Caco-2 (cell line): ENCODE results near the gene PACC1. TPM values are rescaled to one million over a fixed set of nuclear protein-coding genes. Genes with fewer than 3 reads are reported as not detected.

Source experiments
- BruUV-seq: library from RNA; stranded (reverse); fragments of 400-500 nt; replicated peaks from 2 replicates; lab custom pipeline; 2021; lab: Mats Ljungman, UMichigan
- CTCF ChIA-PET: fragments of 300-600 bp; sonication (Branson Sonifier 250); formaldehyde crosslinking; loops from one replicate; lab custom pipeline; 2022; ENCODE audit warnings: antibody characterized with exemption; lab: Charles Lee
- POLR2A ChIA-PET: fragments of 300-600 bp; sonication (Branson Sonifier 250); formaldehyde crosslinking; loops from one replicate; lab custom pipeline; 2022; ENCODE audit warnings: antibody characterized with exemption; lab: Charles Lee
- DNase-seq, 2 experiments: peaks; one replicate each; pipeline versions ENCODE4 v3.0.0 to v3.0.0-alpha.2; 2020 to 2022
- H3K27me3 ChIP-seq: replicated peaks from 2 replicates; pipeline ENCODE4 v1.6.0; 2011; ENCODE audit warnings: low read length; ENCODE audit not compliant: control insufficient read depth, insufficient read depth
- H3K36me3 ChIP-seq: 2 replicates; pipeline ENCODE4 v1.5.1; 2011; ENCODE audit warnings: low read length; ENCODE audit not compliant: control insufficient read depth, insufficient read depth
- H3K4me1 ChIP-seq: fragments of 250-450 bp; sonication (Bioruptor Pico); 2 replicates; pipeline ENCODE4 v1.5.1; 2020; ENCODE audit warnings: mild to moderate bottlenecking
- H3K4me3 ChIP-seq: 2 replicates; pipeline ENCODE4 v1.5.1; 2011; ENCODE audit warnings: low read depth, mild to moderate bottlenecking, control low read depth, low read length
- H3K9me3 ChIP-seq: fragments of 250-450 bp; sonication (Bioruptor Pico); 2 replicates; pipeline ENCODE4 v1.5.1; 2020; ENCODE audit warnings: mild to moderate bottlenecking, moderate library complexity
- H3K27ac Mint-ChIP-seq: one replicate; pipeline ENCODE4 v1.8.0; 2022; ENCODE audit warnings: mixed read lengths; ENCODE audit not compliant: unreplicated experiment
- H3K27me3 Mint-ChIP-seq: one replicate; pipeline ENCODE4 v1.8.0; 2022; ENCODE audit warnings: mixed read lengths; ENCODE audit not compliant: insufficient read depth, unreplicated experiment
- H3K36me3 Mint-ChIP-seq: one replicate; pipeline ENCODE4 v1.8.0; 2022; ENCODE audit warnings: mild to moderate bottlenecking, mixed read lengths; ENCODE audit not compliant: insufficient read depth, unreplicated experiment
- H3K4me1 Mint-ChIP-seq: one replicate; pipeline ENCODE4 v1.8.0; 2022; ENCODE audit warnings: low read depth, mixed read lengths; ENCODE audit not compliant: unreplicated experiment
- H3K4me3 Mint-ChIP-seq: one replicate; pipeline ENCODE4 v1.8.0; 2022; ENCODE audit warnings: mild to moderate bottlenecking, moderate library complexity, mixed read lengths; ENCODE audit not compliant: unreplicated experiment
- H3K9me3 Mint-ChIP-seq: one replicate; pipeline ENCODE4 v1.8.0; 2022; ENCODE audit warnings: mixed read lengths; ENCODE audit not compliant: unreplicated experiment
- CTCF ChIP-seq, 2 experiments: fragments of 200-600 bp in 1 of 2; IDR thresholded peaks; 1 replicate in 1 of 2; 2 replicates in 1 of 2; pipeline versions ENCODE4 v1.5.1 to v1.8.0; 2011 to 2022; ENCODE audit warnings: antibody characterized with exemption in 1 of 2, control low read depth in 1 of 2, inconsistent platforms in 1 of 2, low read depth in 1 of 2, low read length in 1 of 2, mild to moderate bottlenecking in 1 of 2, moderate library complexity in 1 of 2; ENCODE audit not compliant: insufficient read depth in 1 of 2, severe bottlenecking in 1 of 2, unreplicated experiment in 1 of 2
- intact Hi-C: fragments of 100-400 bp; cut with micrococcal nuclease; formaldehyde crosslinking; loops from one replicate; pipeline ENCODE4 v1.10.0; 2022; ENCODE audit not compliant: unreplicated experiment
- total RNA-seq: library from RNA; stranded (reverse); gene quantifications from 2 replicates; pipeline ENCODE4 v1.2.3, GENCODE V29; 2022

Gene PACC1
- total RNA-seq, 1 experiment from 2014 or later = 15.6 TPM

DNA sequence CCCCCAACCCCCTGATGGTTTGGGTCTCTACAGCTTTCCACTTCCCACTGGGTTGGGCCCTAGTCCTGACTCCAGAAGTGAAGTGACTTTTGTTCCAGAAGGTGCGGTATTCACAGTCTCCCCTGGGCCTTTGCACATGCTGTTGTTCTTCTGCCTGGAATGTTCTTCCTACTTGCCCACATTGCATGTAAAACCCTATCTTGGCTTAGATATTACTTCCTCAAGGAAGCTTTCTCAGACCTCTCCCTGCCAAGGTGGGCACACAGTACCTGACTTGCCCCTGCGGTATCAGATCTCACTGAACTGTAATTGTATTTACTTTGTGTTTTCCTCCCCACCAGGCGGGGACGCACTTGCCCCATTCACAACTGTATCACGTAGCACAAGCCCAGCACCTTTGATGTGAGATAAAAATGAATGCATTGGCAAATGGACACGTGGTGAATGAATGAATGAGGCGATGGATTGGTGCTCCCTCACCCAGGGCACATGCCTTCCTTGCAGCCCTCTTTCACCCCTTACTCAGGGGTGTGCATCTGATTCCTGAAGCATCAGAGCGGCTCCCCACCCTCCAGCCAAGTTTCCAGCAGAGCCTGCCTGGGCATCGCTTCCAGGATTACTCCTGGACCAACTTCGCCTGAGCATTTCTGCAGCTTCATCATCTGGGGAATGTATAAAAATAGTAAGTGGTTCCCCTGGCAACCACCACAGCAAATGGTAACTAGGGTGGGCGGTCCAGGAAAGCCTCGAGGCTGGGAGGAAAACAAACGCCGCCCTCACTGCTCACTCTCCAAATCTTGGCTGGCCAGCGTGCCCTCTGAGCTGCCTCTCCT is 37.9 kb upstream of the PACC1 start:
- no peak overlapping the region for H3K4me3 ChIP-seq
- POLR2A ChIA-PET = no interaction called here
- H3K27me3 Mint-ChIP-seq = no peaks in the 10 kb centered on the region
- CTCF ChIA-PET = interaction anchor here (0.7 to 1.2 kb wide), 2 partner anchors 382 to 772 kb away, joined by 3 to 4 read pairs; no protein-coding TSS in a partner anchor
- no peaks in the 10 kb centered on the region for H3K9me3 ChIP-seq
- H3K27ac Mint-ChIP-seq = no peak overlapping the region
- no peaks in the 10 kb centered on the region for H3K9me3 Mint-ChIP-seq
- peaks cover 18% of the 10 kb centered on the region for H3K4me1 Mint-ChIP-seq
- intact Hi-C loops = no loop called here
- H3K4me3 Mint-ChIP-seq = no peak overlapping the region
- H3K36me3 ChIP-seq = no peaks in the 10 kb centered on the region
- DNase-seq = no peak
- peaks cover 5% of the 10 kb centered on the region for H3K36me3 Mint-ChIP-seq
- H3K27me3 ChIP-seq = no peaks in the 10 kb centered on the region
- H3K4me1 ChIP-seq = peaks cover 14% of the 10 kb centered on the region; the same call in 1 of the 2 replicates
- no TSS peak for BruUV-seq
- TF ChIP-seq CTCF (IDR thresholded peaks at IDR 0.05; ENCODE audit: insufficient read depth in 1 of 2, low read depth in 1 of 2, low read length in 1 of 2, severe bottlenecking in 1 of 2, unreplicated experiment in 1 of 2) = no peak

- POLR2A ChIA-PET = no interaction called here
- H3K9me3 Mint-ChIP-seq = no peaks in the 10 kb centered on the region
These were observed 37.0 kb upstream of the PACC1 start for GRCh38 chr1:212451416-212452322.

More at GRCh38 chr1:212451416-212452322, 37.0 kb upstream of the PACC1 start:
- Mint-ChIP-seq H3K4me1 (peaks cover 18% of the 10 kb centered on the region), H3K27me3 (no peaks in the 10 kb centered on the region), H3K27ac (no peak overlapping the region), H3K36me3 (peaks cover 6% of the 10 kb centered on the region), H3K4me3 (no peak overlapping the region)
- Histone ChIP-seq H3K4me1 (peaks cover 14% of the 10 kb centered on the region; the same call in 1 of the 2 replicates), H3K4me3 (no peak overlapping the region), H3K9me3 (no peaks in the 10 kb centered on the region), H3K36me3 (no peaks in the 10 kb centered on the region), H3K27me3 (no peaks in the 10 kb centered on the region)
- no peak for TF ChIP-seq CTCF (IDR thresholded peaks at IDR 0.05; ENCODE audit: insufficient read depth in 1 of 2, low read depth in 1 of 2, low read length in 1 of 2, severe bottlenecking in 1 of 2, unreplicated experiment in 1 of 2)
- DNase-seq = no peak
- CTCF ChIA-PET = interaction anchor here (0.6 to 1.3 kb wide), 3 partner anchors 168 to 771 kb away, joined by 3 to 5 read pairs (median 4); no protein-coding TSS in a partner anchor
- no TSS peak for BruUV-seq
- intact Hi-C loops = loop anchor here (2.0 kb wide), 1 partner anchor 21 kb away; no protein-coding TSS in a partner anchor
